Measurements from ENCODE around the gene KRTAP5-9. TPM values are rescaled to one million over a fixed set of nuclear protein-coding genes. Genes with fewer than 3 reads are reported as not detected.
"Not testable (repeated sequence)": the region's sequence is repeated elsewhere in the genome, so short reads cannot be mapped to it uniquely, and the experiment has no call there.

The KRTAP5-9 gene
- total and polyA plus RNA-seq, 2 of the 8 experiments (the other 6 are each of a cell fraction or from before 2014, with no cell fraction given): 0.11 TPM; not detected in 1

GRCh38 chr11:71582309-71582895, 34.2 kb downstream of the KRTAP5-9 start, which contains the start of gene KRTAP5-11 (continued):
- TF ChIP-seq HDAC6 (IDR thresholded peaks at IDR 0.05; ENCODE audit: low read depth, low read length) (no peak), SP4 (IDR thresholded peaks at IDR 0.05; ENCODE audit: low read length) (no peak), MAX (IDR thresholded peaks at IDR 0.05) (no peak)

GRCh38 chr11:71582969-71583368, 34.7 kb downstream of the KRTAP5-9 start:
- POLR2A ChIA-PET (ENCODE audit: partially characterized antibody): not testable (repeated sequence)
- WGBS, 2 experiments (ENCODE audit: extremely low coverage in 1 of 2, insufficient coverage in 1 of 2, insufficient read length in 1 of 2, insufficient replicate concordance in 2 of 2, low coverage in 1 of 2, low lambda C conversion rate in 2 of 2, missing lambda C conversion rate in 1 of 2): 91% methylated on average over 2 of the region's 2 CpGs; no CpG with 5 or more reads in 1 of the 2 experiments

More at GRCh38 chr11:71582969-71583368, 34.7 kb downstream of the KRTAP5-9 start:
- H4K91ac ChIP-seq (replicated peaks; ENCODE audit: insufficient read length, low read length); H2BK15ac ChIP-seq (ENCODE audit: low read length); H3K79me2 ChIP-seq (ENCODE audit: control insufficient read depth in 1 of 2, insufficient read depth in 2 of 2, low read length in 2 of 2); H2BK5ac ChIP-seq (ENCODE audit: low read depth, low read length); H3K14ac ChIP-seq (ENCODE audit: insufficient read length); H3K4me1 ChIP-seq (replicated peaks in 1 of 4; ENCODE audit: control insufficient read depth in 3 of 4, insufficient read depth in 4 of 4, low read length in 3 of 4); H3K4me3 ChIP-seq (ENCODE audit: extremely low read depth in 1 of 4, insufficient read depth in 2 of 4, low read depth in 3 of 4, low read length in 4 of 4); H3K9me3 ChIP-seq (ENCODE audit: insufficient read depth in 2 of 2, low read depth in 1 of 2, low read length in 1 of 2); H3K9ac ChIP-seq (replicated peaks in 1 of 4; ENCODE audit: extremely low read depth in 1 of 4, low read depth in 3 of 4, low read length in 3 of 4); H3K27me3 ChIP-seq (replicated peaks in 1 of 4; ENCODE audit: control insufficient read depth in 3 of 4, extremely low read depth in 1 of 4, insufficient read depth in 3 of 4, low read length in 3 of 4); FAIRE-seq; H3K4ac ChIP-seq (replicated peaks; ENCODE audit: insufficient read length, low read depth, low read length); H4K5ac ChIP-seq (ENCODE audit: insufficient read length, low read depth, low read length); H3K36me3 ChIP-seq (ENCODE audit: control insufficient read depth in 2 of 4, insufficient read depth in 4 of 4, low read length in 3 of 4); H3K4me2 ChIP-seq (ENCODE audit: insufficient read depth in 1 of 2, low read depth in 2 of 2, low read length in 2 of 2); H2BK120ac ChIP-seq (replicated peaks; ENCODE audit: low read depth, low read length); H3K23me2 ChIP-seq (ENCODE audit: low read depth, low read length); H4K8ac ChIP-seq (ENCODE audit: extremely low read depth, insufficient read depth, low read length); H4K20me1 ChIP-seq (replicated peaks in 1 of 2; ENCODE audit: control insufficient read depth in 1 of 2, insufficient read depth in 2 of 2, low read length in 2 of 2); H2AFZ ChIP-seq (ENCODE audit: low read length); H3K27ac ChIP-seq (ENCODE audit: low read depth, low read length); H3K18ac ChIP-seq (ENCODE audit: extremely low read depth, low read length); H3K23ac ChIP-seq (ENCODE audit: insufficient read length); H2BK12ac ChIP-seq (ENCODE audit: low read depth, low read length); H3K56ac ChIP-seq (replicated peaks; ENCODE audit: insufficient read length, low read depth, low read length); DNase-seq (ENCODE audit: low read depth in 1 of 2, low spot score in 2 of 2); H2BK20ac ChIP-seq (ENCODE audit: low read length); H3K79me1 ChIP-seq (ENCODE audit: low read depth, low read length); H2AK5ac ChIP-seq (ENCODE audit: low read depth, low read length): not testable (repeated sequence)
- CTCF ChIA-PET (ENCODE audit: partially characterized antibody): interaction anchor here (1.1 to 2.5 kb wide), 2 partner anchors 11 to 19 kb away, joined by 3 to 11 read pairs; no protein-coding TSS in a partner anchor

All from H1 (cell line).